Fibroblast of pulmonary artery (primary cell): ENCODE measurements around the gene SIX6.

ENCODE experiments used
- DNase-seq: peaks from one replicate; pipeline ENCODE4 v3.0.0-alpha.2; 2010; ENCODE audit warnings: low read depth
- H3K4me3 ChIP-seq: replicated peaks from 2 replicates; pipeline ENCODE4 v1.5.1; 2011; ENCODE audit warnings: low read depth, mild to moderate bottlenecking, control low read depth, low read length, moderate library complexity
- CTCF ChIP-seq: IDR thresholded peaks from 2 replicates; pipeline ENCODE4 v1.5.1; 2011; ENCODE audit warnings: mild to moderate bottlenecking, control low read depth, low read length, inconsistent platforms; ENCODE audit errors: missing control alignments

SIX6 gene

GRCh38 chr14:60506985-60507829 is 1.7 kb upstream of the SIX6 start:
- H3K4me3 ChIP-seq = no peak overlapping the region
- TF ChIP-seq CTCF = no peak
- DNase-seq = no peak

- no peak overlapping the region for H3K4me3 ChIP-seq
Measured at GRCh38 chr14:60508363-60508706, 611 bp upstream of the SIX6 start.

DNA sequence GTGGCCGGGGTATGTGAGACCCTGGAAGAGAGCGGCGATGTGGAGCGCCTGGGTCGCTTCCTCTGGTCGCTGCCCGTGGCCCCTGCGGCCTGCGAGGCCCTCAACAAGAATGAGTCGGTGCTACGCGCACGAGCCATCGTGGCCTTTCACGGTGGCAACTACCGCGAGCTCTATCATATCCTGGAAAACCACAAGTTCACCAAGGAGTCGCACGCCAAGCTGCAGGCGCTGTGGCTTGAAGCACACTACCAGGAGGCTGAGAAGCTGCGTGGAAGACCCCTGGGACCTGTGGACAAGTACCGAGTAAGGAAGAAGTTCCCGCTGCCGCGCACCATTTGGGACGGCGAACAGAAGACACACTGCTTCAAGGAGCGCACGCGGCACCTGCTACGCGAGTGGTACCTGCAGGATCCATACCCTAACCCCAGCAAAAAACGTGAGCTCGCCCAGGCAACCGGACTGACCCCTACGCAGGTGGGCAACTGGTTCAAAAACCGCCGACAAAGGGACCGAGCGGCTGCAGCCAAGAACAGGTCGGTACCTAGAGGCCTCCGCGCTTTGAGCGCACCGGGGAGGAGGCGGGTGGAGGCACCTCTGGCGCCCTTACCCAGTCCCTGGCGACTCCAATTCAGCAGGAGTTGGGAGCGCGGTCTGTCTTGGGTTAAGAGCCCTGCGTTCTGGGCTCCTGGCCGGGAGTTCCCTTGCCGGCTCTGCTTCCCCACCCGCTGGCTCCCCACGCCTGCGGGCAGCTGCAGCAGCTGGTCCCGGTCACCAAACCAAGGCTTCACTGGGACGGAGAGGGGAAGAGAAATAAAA is 700 bp downstream of the SIX6 start:
- no peak overlapping the region for H3K4me3 ChIP-seq
- TF ChIP-seq CTCF = no peak
- DNase-seq = no peak

More at GRCh38 chr14:60508363-60508706, 611 bp upstream of the SIX6 start:
- DNase-seq = no peak
- no peak for TF ChIP-seq CTCF

DNA sequence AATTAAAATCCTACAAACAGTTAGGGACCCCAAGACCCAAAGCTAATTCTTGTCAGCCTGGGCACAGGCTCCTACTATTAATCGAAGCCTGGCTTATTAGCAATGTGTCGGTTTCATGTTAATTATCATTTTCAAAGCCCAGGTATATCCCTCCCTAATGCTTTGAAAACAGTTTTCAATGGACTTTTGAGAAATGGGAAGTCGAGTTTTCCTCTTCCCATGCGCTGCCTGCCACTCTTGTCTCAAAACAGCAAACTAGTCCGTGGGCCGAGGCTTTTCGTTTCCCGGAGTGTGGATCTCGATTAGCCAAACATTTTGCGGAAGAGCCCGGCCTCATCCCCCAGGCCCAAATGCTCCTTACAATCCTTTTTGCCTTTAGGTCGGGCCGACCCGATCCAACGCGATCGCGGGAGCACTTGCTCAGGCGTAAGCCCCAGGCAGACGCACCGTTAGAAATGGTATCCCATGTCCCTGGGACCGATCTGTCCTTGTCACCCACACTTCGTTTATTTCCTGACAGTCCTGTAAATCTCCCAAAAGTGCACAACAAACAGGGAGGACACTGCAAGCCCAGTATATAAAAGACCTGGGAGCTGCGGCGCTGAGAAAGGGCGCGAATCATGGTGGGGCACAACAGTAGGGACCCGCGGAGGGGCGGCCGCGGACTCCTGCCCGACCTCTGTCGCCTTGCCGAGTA is 1.5 kb downstream of the SIX6 start:
- TF ChIP-seq CTCF = no peak
- no peak overlapping the region for H3K4me3 ChIP-seq
- no peak for DNase-seq

GRCh38 chr14:60510951-60511599 is 2.1 kb downstream of the SIX6 start:
- no peak for DNase-seq
- TF ChIP-seq CTCF = no peak
- no peak overlapping the region for H3K4me3 ChIP-seq

DNA sequence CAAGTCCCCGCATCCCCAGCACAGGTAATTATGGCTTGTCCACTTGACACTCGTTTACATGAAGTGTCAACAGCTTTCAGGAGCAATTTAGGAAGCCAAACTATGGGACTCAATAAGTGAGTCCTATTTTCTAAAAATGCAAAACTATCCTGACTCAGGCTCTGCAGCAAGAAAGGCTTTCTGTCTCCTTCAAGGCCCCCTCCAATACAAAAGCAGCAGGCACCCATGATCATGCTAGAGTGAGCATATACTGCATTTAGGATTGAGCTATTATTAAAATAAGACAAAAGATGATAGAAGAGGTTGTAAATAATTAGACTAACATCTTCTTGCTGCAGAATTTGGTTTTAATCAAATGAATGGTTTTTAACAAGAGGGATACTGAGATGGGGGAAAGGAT is 3.2 kb downstream of the SIX6 start:
- no peak overlapping the region for H3K4me3 ChIP-seq
- DNase-seq = no peak
- no peak for TF ChIP-seq CTCF
